T-helper 2 cell treated with Interferon-gamma antibody and Interleukin-4, amounts not matched to agents 5 μg/mL and 100 μg/mL, for 36 hours (primary cell): ENCODE data around the gene MPZL2.

ENCODE experiments used
- DNase-seq: peaks from one replicate; pipeline ENCODE4 v3.0.0; 2021; ENCODE audit warnings: low spot score
- H3K27ac Mint-ChIP-seq: one replicate; pipeline ENCODE4 v1.8.0; 2021; ENCODE audit warnings: mild to moderate bottlenecking, mixed read lengths
- H3K27me3 Mint-ChIP-seq: one replicate; pipeline ENCODE4 v1.8.0; 2021; ENCODE audit warnings: low read depth, mixed read lengths
- H3K36me3 Mint-ChIP-seq: one replicate; pipeline ENCODE4 v1.8.0; 2021; ENCODE audit warnings: low read depth, mixed read lengths
- H3K4me1 Mint-ChIP-seq: one replicate; pipeline ENCODE4 v1.8.0; 2021; ENCODE audit warnings: low read depth, mixed read lengths
- H3K4me3 Mint-ChIP-seq: one replicate; pipeline ENCODE4 v1.8.0; 2022; ENCODE audit warnings: mild to moderate bottlenecking, moderate library complexity, mixed read lengths
- H3K9me3 Mint-ChIP-seq: one replicate; pipeline ENCODE4 v1.8.0; 2021; ENCODE audit warnings: mixed read lengths

The MPZL2 gene

DNA sequence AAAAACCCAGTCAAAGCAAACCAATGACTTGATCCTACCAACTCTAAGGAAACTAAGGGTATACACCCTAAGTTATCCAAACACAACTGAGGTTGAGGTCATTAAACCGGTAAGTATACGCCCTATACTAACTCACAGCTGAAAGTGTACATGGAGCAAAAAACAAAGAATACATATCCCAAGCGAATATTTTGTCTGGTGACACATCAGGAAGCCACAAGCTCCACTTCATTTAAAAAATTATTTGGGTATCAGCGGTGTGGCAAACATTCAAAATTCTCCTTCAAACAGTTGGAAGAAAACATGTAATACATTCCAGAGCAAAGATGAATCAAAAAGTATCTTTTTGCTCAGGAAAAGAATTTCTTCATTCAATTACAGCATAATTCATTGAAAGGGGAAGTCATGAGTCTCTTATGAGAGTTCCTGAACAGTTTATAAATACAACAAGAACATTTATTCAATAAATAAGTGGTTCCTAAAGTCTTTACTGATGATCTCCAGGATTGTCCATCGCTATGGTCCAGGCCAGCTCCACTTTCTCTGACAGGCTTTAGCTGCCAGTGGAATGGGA, 34.7 kb downstream of the MPZL2 start:
- Mint-ChIP-seq H3K27ac (peak overlapping the region; percentile 94), H3K27me3 (no peaks in the 10 kb centered on the region), H3K4me3 (peak overlapping the region; percentile 79), H3K4me1 (peaks cover 59% of the 10 kb centered on the region), H3K9me3 (no peaks in the 10 kb centered on the region), H3K36me3 (peaks cover 54% of the 10 kb centered on the region)
- DNase-seq: no peak

DNA sequence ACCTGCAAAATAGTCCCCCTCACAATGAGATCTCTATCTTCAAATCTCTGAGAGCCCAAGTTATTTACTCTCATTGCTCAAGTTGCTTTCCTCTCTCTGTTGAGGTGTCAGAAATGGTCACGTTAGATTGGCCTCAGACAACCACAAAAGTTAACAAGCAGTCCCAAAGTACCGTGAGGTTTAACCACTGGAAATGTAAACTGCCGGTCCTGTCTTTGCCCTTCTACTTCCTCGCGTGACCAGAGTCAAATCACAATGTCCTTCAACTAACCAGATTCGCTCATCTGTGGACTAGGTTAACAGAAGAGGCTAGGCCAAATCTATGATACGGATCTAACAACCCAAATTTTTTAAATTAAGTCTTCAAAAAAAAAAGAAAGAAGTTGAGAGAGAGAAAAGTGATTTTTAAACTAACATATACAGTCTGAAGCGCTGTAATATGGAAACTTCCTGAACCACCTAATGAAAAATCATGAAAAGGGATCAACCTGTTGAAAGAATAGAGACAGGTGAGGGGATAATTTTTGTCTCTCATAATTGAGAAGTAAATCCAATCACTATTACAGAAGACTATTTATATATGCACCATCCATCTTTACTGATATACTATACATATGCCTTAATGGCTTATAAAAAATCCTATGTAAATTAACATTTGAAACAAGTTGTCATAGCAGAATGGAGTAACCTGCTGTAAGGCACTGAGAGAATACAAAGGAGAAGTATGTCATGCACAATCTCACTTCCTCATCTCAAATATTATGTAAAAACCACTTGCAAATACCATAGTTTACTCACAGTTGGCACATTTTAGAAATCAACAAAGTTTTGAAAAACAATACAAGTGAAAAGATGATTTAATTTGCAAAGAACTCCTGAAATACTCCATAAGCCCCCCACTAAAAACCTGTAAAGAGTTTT, 36.0 kb downstream of the MPZL2 start:
- Mint-ChIP-seq H3K27me3 (no peaks in the 10 kb centered on the region), H3K27ac (peak overlapping the region; percentile 94), H3K4me1 (peaks cover 62% of the 10 kb centered on the region), H3K36me3 (peaks cover 45% of the 10 kb centered on the region), H3K4me3 (peak overlapping the region; percentile 79), H3K9me3 (no peaks in the 10 kb centered on the region)
- DNase-seq: no peak

DNA sequence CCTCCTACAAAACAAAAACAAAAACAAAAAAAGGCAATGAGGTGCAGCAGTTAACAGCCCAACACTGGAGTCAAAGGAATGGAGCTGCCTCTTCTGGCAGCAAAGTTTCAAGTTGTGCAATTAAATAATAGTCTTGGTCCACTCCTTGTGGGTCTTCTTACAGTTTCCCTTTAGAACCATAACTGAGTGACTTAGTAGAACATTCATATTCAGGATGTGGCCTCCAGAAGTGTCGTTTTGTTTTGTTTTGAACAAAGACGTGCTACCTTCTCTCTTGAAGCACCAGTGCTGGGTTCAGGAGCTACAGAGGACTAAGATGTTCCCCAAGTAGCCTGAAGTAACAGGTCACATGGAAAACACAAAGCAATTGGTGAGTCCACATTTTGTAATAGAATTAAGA, 37.3 kb downstream of the MPZL2 start:
- Mint-ChIP-seq H3K4me3 (peak overlapping the region; percentile 79), H3K27me3 (no peaks in the 10 kb centered on the region), H3K36me3 (peaks cover 45% of the 10 kb centered on the region), H3K9me3 (no peaks in the 10 kb centered on the region), H3K4me1 (peaks cover 70% of the 10 kb centered on the region), H3K27ac (peak overlapping the region; percentile 94)
- DNase-seq: no peak

DNA sequence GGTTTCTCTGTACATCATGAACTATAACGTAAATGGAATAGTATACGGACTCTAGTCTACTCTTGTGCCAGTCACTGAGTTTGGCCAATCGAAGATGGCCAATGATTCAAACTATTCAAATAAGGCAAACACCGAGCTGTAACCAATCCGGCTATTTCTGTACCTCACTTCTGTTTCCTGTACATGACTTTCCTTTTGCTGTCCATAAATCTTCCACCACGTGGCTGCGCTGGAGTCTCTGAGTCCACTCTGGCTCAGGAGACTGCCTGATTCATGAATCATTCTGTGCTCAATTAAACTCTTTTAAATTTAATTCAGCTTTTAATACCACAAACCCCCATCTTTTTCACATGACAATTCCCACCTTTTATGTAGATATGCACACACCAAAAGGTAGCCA, 37.8 kb downstream of the MPZL2 start:
- Mint-ChIP-seq H3K27me3 (no peaks in the 10 kb centered on the region), H3K27ac (peak overlapping the region; percentile 94), H3K4me3 (peak overlapping the region; percentile 79), H3K4me1 (peaks cover 74% of the 10 kb centered on the region), H3K9me3 (no peaks in the 10 kb centered on the region), H3K36me3 (peaks cover 45% of the 10 kb centered on the region)
- DNase-seq: no peak

DNA sequence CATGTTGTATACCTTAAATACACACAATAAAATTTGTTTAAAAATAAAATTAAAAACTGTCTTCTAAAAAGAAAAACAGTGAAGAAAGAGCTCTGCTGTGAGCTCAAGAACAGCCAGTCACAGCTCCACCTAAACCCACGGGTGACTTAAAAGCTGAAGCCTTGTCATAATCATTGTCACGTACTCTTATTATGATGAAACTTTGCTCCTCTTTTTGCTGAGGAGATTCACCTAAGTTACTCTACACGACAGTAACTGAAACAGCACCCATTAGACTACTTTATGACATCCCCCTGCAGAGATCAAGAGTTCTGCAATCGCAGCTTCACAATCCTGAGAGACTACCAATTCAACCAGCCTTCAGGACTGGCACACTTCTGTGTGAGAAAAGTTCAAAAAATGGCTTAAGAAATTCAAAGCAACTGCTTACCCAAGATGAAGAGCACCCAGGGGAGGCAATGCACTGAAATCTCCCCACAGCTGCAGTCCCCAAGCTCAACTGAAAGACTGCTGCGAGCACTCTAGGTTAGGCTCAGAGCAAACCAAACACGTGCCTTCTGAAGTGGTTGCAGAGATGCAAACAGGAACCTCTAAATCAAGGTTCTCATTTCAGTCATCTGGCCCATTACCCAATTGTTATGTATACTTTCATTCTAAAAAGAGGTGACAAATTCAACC, 39.4 kb downstream of the MPZL2 start, which contains the start of gene JAML:
TSS of gene JAML (minus strand) at position 501 of the 678 bp plus-strand sequence. CDS start 10,145 bp downstream, outside the sequence.
- Mint-ChIP-seq H3K27me3 (no peaks in the 10 kb centered on the region), H3K4me3 (peak within 1 kb of the TSS; percentile 91), H3K9me3 (no peaks in the 10 kb centered on the region), H3K36me3 (peaks cover 48% of the 10 kb centered on the region), H3K4me1 (peaks cover 84% of the 10 kb centered on the region), H3K27ac (peak within 1 kb of the TSS; percentile 92)
- peak; percentile 66 for DNase-seq

DNA sequence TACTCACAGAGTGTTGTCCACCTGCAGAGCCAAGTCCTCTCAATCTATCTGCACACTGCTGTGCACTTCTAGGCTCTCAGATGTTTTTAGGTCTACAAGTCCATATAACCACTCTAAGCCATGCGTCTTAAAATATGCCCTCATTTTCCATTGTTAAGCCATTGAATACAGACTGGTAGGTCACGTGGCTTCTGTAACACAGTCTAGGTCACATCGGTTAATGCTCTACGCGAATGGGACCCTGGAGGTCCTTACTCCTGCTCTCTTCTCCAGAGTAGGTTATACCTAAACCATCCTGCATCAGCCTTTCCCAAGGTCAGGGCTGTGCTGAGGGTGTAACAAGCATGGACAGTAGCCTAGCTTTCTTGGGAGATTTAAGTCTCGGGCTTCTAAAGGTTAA, 40.1 kb downstream of the MPZL2 start:
- no peaks in the 10 kb centered on the region for H3K9me3 Mint-ChIP-seq
- H3K27ac Mint-ChIP-seq: peak overlapping the region; percentile 92
- H3K36me3 Mint-ChIP-seq: peaks cover 49% of the 10 kb centered on the region
- no peaks in the 10 kb centered on the region for H3K27me3 Mint-ChIP-seq
- H3K4me1 Mint-ChIP-seq: peaks cover 85% of the 10 kb centered on the region
- no peak for DNase-seq
- H3K4me3 Mint-ChIP-seq: peak overlapping the region; percentile 91

DNA sequence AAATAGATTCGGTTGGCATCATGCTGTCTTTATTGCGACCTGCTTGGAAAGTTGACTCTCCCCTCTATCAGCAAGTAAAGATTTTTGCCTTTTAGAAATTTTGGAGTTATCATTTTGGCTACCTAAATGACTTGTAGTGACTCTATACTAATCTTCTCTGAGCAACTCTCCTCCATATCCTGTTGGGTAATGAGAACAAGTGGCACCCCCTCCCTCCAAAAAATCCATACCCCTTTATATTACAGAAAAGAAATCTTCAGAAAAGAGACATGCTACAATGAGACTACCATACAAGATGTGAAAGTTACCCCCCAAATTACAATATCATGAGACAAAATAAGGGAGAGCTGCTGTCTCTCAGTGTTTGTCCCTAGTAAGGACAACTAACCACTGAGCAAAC, 40.5 kb downstream of the MPZL2 start:
- Mint-ChIP-seq H3K27me3 (no peaks in the 10 kb centered on the region), H3K27ac (peak overlapping the region; percentile 92), H3K4me1 (peaks cover 87% of the 10 kb centered on the region), H3K9me3 (no peaks in the 10 kb centered on the region), H3K36me3 (peaks cover 52% of the 10 kb centered on the region), H3K4me3 (peak overlapping the region; percentile 91)
- DNase-seq: no peak

DNA sequence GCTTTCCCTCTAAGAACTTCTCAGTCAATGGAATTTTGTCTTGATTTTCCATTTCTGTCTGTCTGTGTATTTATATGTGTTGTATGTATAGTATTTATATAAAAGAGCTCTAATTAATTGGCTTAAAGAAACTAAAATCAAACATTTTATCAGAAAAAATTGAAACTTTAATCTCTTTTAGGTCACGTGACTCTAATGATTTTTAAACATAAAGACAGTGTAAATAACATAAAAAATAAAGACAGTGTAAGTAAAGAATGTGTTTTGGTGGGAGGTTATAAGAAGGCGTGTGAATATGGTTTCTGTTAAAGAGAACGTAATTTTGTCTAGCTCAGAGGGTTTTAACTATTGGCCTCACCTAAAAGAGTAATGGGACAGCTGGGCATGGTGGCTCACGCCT, 41.7 kb downstream of the MPZL2 start:
- Mint-ChIP-seq H3K4me1 (peaks cover 87% of the 10 kb centered on the region), H3K27me3 (no peaks in the 10 kb centered on the region), H3K4me3 (peak overlapping the region; percentile 91), H3K36me3 (peaks cover 48% of the 10 kb centered on the region), H3K27ac (peak overlapping the region; percentile 78), H3K9me3 (no peaks in the 10 kb centered on the region)
- no peak for DNase-seq

DNA sequence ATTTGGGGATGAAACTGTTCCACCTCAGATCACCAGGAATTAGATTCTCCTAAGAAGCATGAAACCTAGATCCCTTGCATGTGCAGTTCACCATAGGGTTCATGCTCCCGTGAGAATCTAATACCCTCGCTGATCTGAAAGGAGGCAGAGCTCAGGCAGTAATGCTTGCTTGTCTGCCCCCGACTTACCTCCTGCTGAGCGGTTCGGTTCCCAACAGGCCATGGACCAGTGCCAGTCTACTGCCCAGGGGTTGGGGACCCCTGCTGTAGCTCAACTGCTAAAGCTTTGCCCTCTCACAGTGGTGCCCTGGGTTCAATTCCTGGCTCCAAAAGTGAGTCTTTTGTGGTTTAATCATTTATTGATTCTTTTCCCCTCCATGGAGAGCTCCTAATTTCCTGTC, 42.7 kb downstream of the MPZL2 start:
- Mint-ChIP-seq H3K4me3 (peak overlapping the region; percentile 40), H3K9me3 (no peaks in the 10 kb centered on the region), H3K27ac (peak overlapping the region; percentile 94), H3K27me3 (no peaks in the 10 kb centered on the region), H3K4me1 (peaks cover 87% of the 10 kb centered on the region), H3K36me3 (peaks cover 42% of the 10 kb centered on the region)
- no peak for DNase-seq

DNA sequence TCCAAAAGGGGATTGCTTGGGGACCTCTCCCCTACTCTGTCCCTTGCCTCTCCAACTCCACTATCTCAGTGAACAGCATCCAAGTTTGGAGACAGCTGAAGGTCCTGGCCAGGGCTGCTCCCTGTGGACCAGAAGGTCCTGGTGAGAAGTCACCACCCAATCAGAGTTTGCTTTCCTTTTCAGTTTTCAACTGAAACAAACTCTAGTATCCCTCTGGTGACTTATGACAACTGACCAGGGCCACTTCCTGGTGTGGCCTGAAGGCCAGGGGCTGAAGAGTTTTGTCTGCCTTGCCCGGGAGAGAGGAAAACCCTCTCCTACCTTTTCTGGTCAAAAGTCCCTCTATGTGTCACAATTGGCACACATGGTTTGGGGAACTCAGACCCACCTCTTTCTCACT, 44.4 kb downstream of the MPZL2 start:
- H3K4me3 Mint-ChIP-seq: peak overlapping the region; percentile 78
- H3K9me3 Mint-ChIP-seq: no peaks in the 10 kb centered on the region
- DNase-seq: no peak
- peak overlapping the region; percentile 94 for H3K27ac Mint-ChIP-seq
- peaks cover 88% of the 10 kb centered on the region for H3K4me1 Mint-ChIP-seq
- peaks cover 27% of the 10 kb centered on the region for H3K36me3 Mint-ChIP-seq
- no peaks in the 10 kb centered on the region for H3K27me3 Mint-ChIP-seq

DNA sequence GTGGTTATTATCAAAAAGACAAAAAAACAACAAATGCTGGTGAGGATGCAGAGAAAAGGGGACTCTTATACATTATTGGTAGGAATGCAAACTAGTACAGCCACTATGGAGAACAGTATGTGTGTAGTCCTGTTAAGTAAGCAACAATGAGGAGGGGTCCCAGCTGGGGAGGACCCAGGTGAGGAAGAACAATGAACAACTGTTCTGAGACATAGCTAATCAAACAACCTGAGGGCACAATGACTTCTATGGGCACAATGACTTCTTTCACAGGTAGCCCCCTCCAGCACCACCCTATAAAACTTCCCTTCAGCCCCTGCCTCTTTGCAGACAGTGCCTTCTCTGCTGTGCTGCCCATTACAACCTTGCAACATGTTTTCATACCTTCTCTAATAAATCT, 44.9 kb downstream of the MPZL2 start:
- H3K4me3 Mint-ChIP-seq: peak overlapping the region; percentile 78
- H3K4me1 Mint-ChIP-seq: peaks cover 91% of the 10 kb centered on the region
- H3K27ac Mint-ChIP-seq: peak overlapping the region; percentile 94
- no peaks in the 10 kb centered on the region for H3K27me3 Mint-ChIP-seq
- H3K36me3 Mint-ChIP-seq: peaks cover 25% of the 10 kb centered on the region
- no peaks in the 10 kb centered on the region for H3K9me3 Mint-ChIP-seq
- no peak for DNase-seq

DNA sequence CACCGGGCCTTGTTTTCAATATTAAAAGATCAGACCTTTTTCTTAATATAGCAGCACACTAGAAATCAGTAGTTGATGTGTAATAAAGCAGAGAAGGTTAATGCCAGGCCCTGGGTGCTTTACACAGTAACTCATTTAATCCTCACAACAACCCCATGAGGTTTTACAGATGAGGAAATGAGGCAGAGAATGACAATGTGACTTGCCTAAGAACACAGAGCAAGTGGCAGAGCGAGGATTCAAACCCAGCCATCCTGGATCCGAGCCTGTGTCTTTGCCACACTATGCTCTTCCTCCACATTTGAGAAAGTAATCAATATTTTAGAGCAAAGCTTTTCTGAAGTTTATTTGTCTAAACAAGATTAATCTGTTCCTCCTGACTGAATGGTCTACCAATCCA, 46.5 kb downstream of the MPZL2 start:
- DNase-seq: peak; percentile 42
- Mint-ChIP-seq H3K27me3 (no peaks in the 10 kb centered on the region), H3K9me3 (no peaks in the 10 kb centered on the region), H3K36me3 (peaks cover 37% of the 10 kb centered on the region), H3K27ac (peak overlapping the region; percentile 94), H3K4me3 (peak overlapping the region; percentile 78), H3K4me1 (peaks cover 95% of the 10 kb centered on the region)

DNA sequence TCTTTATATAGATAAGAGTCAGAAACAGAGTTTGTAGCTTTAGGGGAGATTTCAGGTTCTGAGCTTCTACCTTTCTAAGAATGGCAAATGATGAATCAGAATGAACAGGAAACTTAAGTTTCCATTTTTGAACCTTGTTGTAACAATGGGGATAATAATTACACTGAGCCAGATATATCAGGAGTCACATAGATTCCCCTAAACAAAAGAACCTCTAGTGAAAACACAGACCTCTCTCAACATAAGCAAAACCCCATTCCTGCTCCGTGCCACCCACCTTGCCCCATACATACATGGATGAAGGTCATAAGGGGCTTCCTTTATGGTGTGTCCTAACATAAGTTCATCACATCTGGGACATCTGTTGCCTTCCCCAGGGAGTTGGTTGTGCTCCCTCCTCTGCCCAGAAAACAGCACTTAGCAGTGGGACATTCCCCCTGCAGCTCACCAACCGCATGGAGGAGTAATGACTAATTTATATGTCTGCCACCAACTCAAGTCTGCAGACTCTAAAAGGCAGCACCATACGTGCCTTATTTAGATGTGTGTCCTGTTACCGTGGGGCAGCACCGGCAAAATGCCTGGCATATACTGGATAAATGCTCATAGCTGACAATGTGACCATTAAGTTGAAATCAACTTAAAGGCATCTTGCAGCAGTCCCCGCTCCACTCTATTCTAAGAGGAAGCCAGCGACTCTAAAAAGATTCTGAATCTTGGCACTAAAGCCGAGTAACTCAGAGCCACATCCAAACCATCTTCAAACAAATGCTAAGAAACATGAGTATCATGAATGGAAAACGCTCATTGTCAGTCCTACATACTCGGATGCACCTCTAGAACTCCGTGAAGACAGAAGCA, 47.2 kb downstream of the MPZL2 start:
- Mint-ChIP-seq H3K4me1 (peaks cover 95% of the 10 kb centered on the region), H3K4me3 (peak overlapping the region; percentile 78), H3K27ac (peak overlapping the region; percentile 94), H3K9me3 (no peaks in the 10 kb centered on the region), H3K27me3 (no peaks in the 10 kb centered on the region), H3K36me3 (peaks cover 40% of the 10 kb centered on the region)
- DNase-seq: peak; percentile 74
